Measurements from ENCODE around the gene IL6ST. TPM values are rescaled to one million over a fixed set of nuclear protein-coding genes. Genes with fewer than 3 reads are reported as not detected.
"Not testable (repeated sequence)": the region's sequence is repeated elsewhere in the genome, so short reads cannot be mapped to it uniquely, and the experiment has no call there.

IL6ST gene
- total RNA-seq, 1 experiment from 2014 or later: 60.2 TPM

- H3K36me3 ChIP-seq (ENCODE audit: low read depth): peaks cover 13% of the 10 kb centered on the region; the same call in 1 of the 2 replicates
- no peaks in the 10 kb centered on the region for H3K27me3 ChIP-seq (ENCODE audit: insufficient read depth, low read depth)
- peak overlapping the region; percentile 29; the same call in 1 of the 2 replicates for H3K4me2 ChIP-seq
- DNase-seq: no peak
- TF ChIP-seq CTCF (conservative IDR thresholded peaks at IDR 0.05): no peak
- no peak for TF ChIP-seq EZH2 (IDR thresholded peaks at IDR 0.05; ENCODE audit: low read depth)
- H3K9me2 ChIP-seq (ENCODE audit: insufficient read depth): no peaks in the 10 kb centered on the region
- H4K20me1 ChIP-seq (ENCODE audit: insufficient read depth): no peaks in the 10 kb centered on the region; the same call in 1 of the 2 replicates
- no TSS peak for BruUV-seq (replicated peaks)
- H3K79me2 ChIP-seq (ENCODE audit: low read depth): peaks cover 94% of the 10 kb centered on the region
- H3K9me3 ChIP-seq (ENCODE audit: insufficient read depth, low read depth): no peaks in the 10 kb centered on the region
- peaks cover 24% of the 10 kb centered on the region for H3K4me1 ChIP-seq (replicated peaks; ENCODE audit: insufficient read depth)
- intact Hi-C loops (cut with micrococcal nuclease; ENCODE audit: unreplicated experiment): no loop called here
- ChIA-PET CTCF (no interaction called here), POLR2A (ENCODE audit: unreplicated experiment) (interaction anchor here (0.7 kb wide), 1 partner anchor 848 kb away, joined by 6 read pairs; no protein-coding TSS in a partner anchor)
- H3F3A ChIP-seq (ENCODE audit: insufficient read depth, low read depth): peaks cover 8% of the 10 kb centered on the region
- H2AFZ ChIP-seq: no peak overlapping the region
- no peak overlapping the region for H3K4me3 ChIP-seq
- H3K27ac ChIP-seq: no peak overlapping the region
These were observed 4.9 kb downstream of the IL6ST start for GRCh38 chr5:55989860-55990259.

DNA sequence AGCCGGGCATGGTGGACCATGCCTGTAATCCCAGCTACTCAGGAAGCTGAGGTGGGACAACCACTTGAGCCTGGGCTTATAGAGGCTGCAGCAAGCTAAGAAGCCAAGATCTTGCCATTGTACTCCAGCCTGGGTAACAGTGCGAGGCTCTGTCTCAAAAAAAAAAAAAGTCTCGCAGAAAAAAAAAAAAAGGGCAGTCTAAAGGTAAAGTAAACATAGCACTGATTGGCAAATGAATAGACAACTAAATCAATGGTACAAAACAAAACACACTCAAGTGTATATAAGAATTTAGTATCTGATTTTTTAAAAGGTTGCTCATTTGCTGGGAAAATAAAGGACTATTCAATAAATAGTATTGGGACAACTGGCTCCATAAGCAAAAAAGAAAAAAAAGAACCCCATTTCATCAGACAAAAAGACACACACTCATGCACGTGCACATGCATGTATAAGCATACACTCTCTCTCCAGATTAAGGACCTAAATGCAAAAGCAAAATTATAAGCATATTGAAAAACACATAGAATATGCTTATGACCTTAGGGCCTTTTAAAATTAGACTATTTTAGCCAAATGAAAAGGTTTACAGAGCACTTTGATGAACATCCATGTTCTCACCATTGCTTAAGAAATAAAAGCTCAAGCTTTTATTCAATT lies 5.7 kb downstream of the IL6ST start:
- no peak overlapping the region for H3K27ac ChIP-seq
- POLR2A ChIA-PET (ENCODE audit: unreplicated experiment): interaction anchor here (0.6 kb wide), 2 partner anchors 82 to 821 kb away, joined by 4 to 6 read pairs; no protein-coding TSS in a partner anchor
- DNase-seq: no peak
- no peaks in the 10 kb centered on the region for H3K9me2 ChIP-seq (ENCODE audit: insufficient read depth)
- H3K4me3 ChIP-seq: no peak overlapping the region
- CTCF ChIA-PET: no interaction called here
- H3K4me1 ChIP-seq (replicated peaks; ENCODE audit: insufficient read depth): peaks cover 24% of the 10 kb centered on the region
- peaks cover 96% of the 10 kb centered on the region for H3K79me2 ChIP-seq (ENCODE audit: low read depth)
- no peak for TF ChIP-seq CTCF (conservative IDR thresholded peaks at IDR 0.05)
- no peak for TF ChIP-seq EZH2 (IDR thresholded peaks at IDR 0.05; ENCODE audit: low read depth)
- BruUV-seq (replicated peaks): no TSS peak
- H3K4me2 ChIP-seq: no peak overlapping the region
- H3K9me3 ChIP-seq (ENCODE audit: insufficient read depth, low read depth): no peaks in the 10 kb centered on the region
- H3K27me3 ChIP-seq (ENCODE audit: insufficient read depth, low read depth): no peaks in the 10 kb centered on the region
- intact Hi-C loops (cut with micrococcal nuclease; ENCODE audit: unreplicated experiment): no loop called here
- peaks cover 5% of the 10 kb centered on the region; the same call in 1 of the 2 replicates for H3F3A ChIP-seq (ENCODE audit: insufficient read depth, low read depth)
- no peaks in the 10 kb centered on the region; the same call in 1 of the 2 replicates for H4K20me1 ChIP-seq (ENCODE audit: insufficient read depth)
- H3K36me3 ChIP-seq (ENCODE audit: low read depth): peaks cover 13% of the 10 kb centered on the region; the same call in 1 of the 2 replicates
- no peak overlapping the region for H2AFZ ChIP-seq

DNA sequence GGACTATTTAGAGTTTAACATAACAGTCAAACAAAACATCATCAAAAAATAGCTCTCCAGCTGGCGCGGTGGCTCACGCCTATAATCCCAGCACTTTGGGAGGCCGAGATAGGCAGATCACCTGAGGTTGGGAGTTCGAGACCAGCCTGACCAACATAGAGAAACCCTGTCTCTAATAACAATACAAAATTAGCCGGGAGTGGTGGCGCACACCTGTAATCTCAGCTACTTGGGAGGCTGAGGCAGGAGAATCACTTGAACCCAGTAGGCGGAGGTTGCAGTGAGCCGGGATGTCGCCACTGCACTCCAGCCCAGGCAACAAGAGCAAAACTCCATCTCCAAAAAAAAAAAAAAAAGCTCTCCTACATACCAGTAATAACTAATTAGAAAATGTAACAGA lies 6.3 kb downstream of the IL6ST start:
- BruUV-seq (replicated peaks); H3F3A ChIP-seq (ENCODE audit: insufficient read depth, low read depth); CTCF ChIA-PET; H3K9me2 ChIP-seq (ENCODE audit: insufficient read depth); H3K4me3 ChIP-seq; H3K27ac ChIP-seq; H3K4me2 ChIP-seq; H4K20me1 ChIP-seq (ENCODE audit: insufficient read depth); H2AFZ ChIP-seq; H3K27me3 ChIP-seq (ENCODE audit: insufficient read depth, low read depth); DNase-seq; intact Hi-C loops (cut with micrococcal nuclease; ENCODE audit: unreplicated experiment); H3K9me3 ChIP-seq (ENCODE audit: insufficient read depth, low read depth): not testable (repeated sequence)
- Histone ChIP-seq H3K4me1 (replicated peaks; ENCODE audit: insufficient read depth) (peaks cover 22% of the 10 kb centered on the region), H3K36me3 (ENCODE audit: low read depth) (peaks cover 13% of the 10 kb centered on the region; the same call in 1 of the 2 replicates), H3K79me2 (ENCODE audit: low read depth) (peaks cover 93% of the 10 kb centered on the region)
- POLR2A ChIA-PET (ENCODE audit: unreplicated experiment): interaction anchor here (0.6 kb wide), 1 partner anchor 821 kb away, joined by 6 read pairs; no protein-coding TSS in a partner anchor

All from PC-9 (cell line).